Measurements from ENCODE around the gene CFL1.

The CFL1 gene

GRCh38 chr11:65882120-65883057 is 24.4 kb upstream of the CFL1 start:
- ChIA-PET CTCF (no interaction called here), POLR2A (interaction anchor here (1.0 to 12.4 kb wide), 3 partner anchors 9 to 18 kb away, joined by 3 to 289 read pairs (median 10); partner anchors contain the start of genes CFL1, EFEMP2 and MUS81)
- TF ChIP-seq SUZ12 (IDR thresholded peaks at IDR 0.05) = no peak
- TF ChIP-seq LEF1 (IDR thresholded peaks at IDR 0.05; ENCODE audit: borderline replicate concordance) = no peak
- no peak for TF ChIP-seq SP1 (IDR thresholded peaks at IDR 0.05)
- no peak for TF ChIP-seq ZNF384 (IDR thresholded peaks at IDR 0.05)
- no peak for TF ChIP-seq ARNT (IDR thresholded peaks at IDR 0.05)
- TF ChIP-seq BHLHE40 (IDR thresholded peaks at IDR 0.05; ENCODE audit: borderline replicate concordance) = no peak
- TF ChIP-seq PKNOX1 (IDR thresholded peaks at IDR 0.05) = no peak
- TF ChIP-seq FOXA1 (IDR thresholded peaks at IDR 0.05) = no peak
- no peak for TF ChIP-seq CTBP1 (IDR thresholded peaks at IDR 0.05; ENCODE audit: borderline replicate concordance)
- no peak for TF ChIP-seq FOXM1 (IDR thresholded peaks at IDR 0.05; ENCODE audit: borderline replicate concordance)
- no peak for TF ChIP-seq ELF4 (IDR thresholded peaks at IDR 0.05)
- TF ChIP-seq FOXK2 (IDR thresholded peaks at IDR 0.05) = no peak
- no peak for TF ChIP-seq NFRKB (IDR thresholded peaks at IDR 0.05)
- TF ChIP-seq HDGF (IDR thresholded peaks at IDR 0.05; ENCODE audit: borderline replicate concordance) = no peak
- no peak for DNase-seq (ENCODE audit: extremely low spot score)

GRCh38 chr11:65880844-65881421 is 23.0 kb upstream of the CFL1 start:
- CTCF ChIA-PET = no interaction called here
- POLR2A ChIA-PET = interaction anchor here (1.0 to 5.1 kb wide), 4 partner anchors 8 to 21 kb away, joined by 3 to 16 read pairs (median 6); partner anchors contain the start of gene MUS81
- no peak for TF ChIP-seq FOXK2 (IDR thresholded peaks at IDR 0.05)
- no peak for TF ChIP-seq ZNF384 (IDR thresholded peaks at IDR 0.05)
- TF ChIP-seq PKNOX1 (IDR thresholded peaks at IDR 0.05) = no peak
- TF ChIP-seq ELF4 (IDR thresholded peaks at IDR 0.05) = no peak
- no peak for TF ChIP-seq ARNT (IDR thresholded peaks at IDR 0.05)
- no peak for DNase-seq (ENCODE audit: extremely low spot score)

GRCh38 chr11:65880027-65880426 is 22.0 kb upstream of the CFL1 start:
- no peak for DNase-seq (ENCODE audit: extremely low spot score)
- ChIA-PET CTCF (no interaction called here), POLR2A (interaction anchor here (0.8 to 5.1 kb wide), 4 partner anchors 9 to 20 kb away, joined by 3 to 16 read pairs (median 6); partner anchors contain the start of gene MUS81)
- TF ChIP-seq L3MBTL2 (conservative IDR thresholded peaks at IDR 0.05) = no peak

- POLR2A ChIA-PET = interaction anchor here (0.8 to 5.1 kb wide), 3 partner anchors 14 to 21 kb away, joined by 3 to 16 read pairs (median 4); partner anchors contain the start of genes CFL1 and MUS81
- DNase-seq (ENCODE audit: extremely low spot score) = no peak
- CTCF ChIA-PET = interaction anchor here (1.0 kb wide), 1 partner anchor 20 kb away, joined by 3 read pairs; no protein-coding TSS in a partner anchor
- TF ChIP-seq ARNT (IDR thresholded peaks at IDR 0.05) = no peak
- TF ChIP-seq SUZ12 (IDR thresholded peaks at IDR 0.05) = no peak
- no peak for TF ChIP-seq FOXA1 (IDR thresholded peaks at IDR 0.05)
- no peak for TF ChIP-seq PKNOX1 (IDR thresholded peaks at IDR 0.05)
Measured at GRCh38 chr11:65879617-65880016, 21.6 kb upstream of the CFL1 start, which contains the start of gene CTSW. Gene CTSW, plus strand, starts transcription at chr11:65879837. Its CDS starts 18 bp downstream, at chr11:65879855.

GRCh38 chr11:65873318-65874156 is 15.6 kb upstream of the CFL1 start:
- POLR2A ChIA-PET = interaction anchor here (1.1 to 3.8 kb wide), 4 partner anchors 11 to 17 kb away, joined by 3 to 20 read pairs (median 8); partner anchors contain the start of genes FIBP and MUS81
- peak; percentile 95 for DNase-seq (ENCODE audit: extremely low spot score)
- TF ChIP-seq FOXM1 (IDR thresholded peaks at IDR 0.05; ENCODE audit: borderline replicate concordance) = no peak
- peak; percentile 50; the same call in 1 of the 2 replicates for TF ChIP-seq HDGF (IDR thresholded peaks at IDR 0.05; ENCODE audit: borderline replicate concordance)
- TF ChIP-seq L3MBTL2 (conservative IDR thresholded peaks at IDR 0.05) = peak; percentile 66
- CTCF ChIA-PET = interaction anchor here (1.2 to 2.5 kb wide), 3 partner anchors 11 to 14 kb away, joined by 9 to 11 read pairs (median 11); partner anchors contain the start of genes FIBP and MUS81

All from HEK293T (cell line).